Measurements from ENCODE around the gene PEX7. TPM values are rescaled to one million over a fixed set of nuclear protein-coding genes. Genes with fewer than 3 reads are reported as not detected.
"Not testable (repeated sequence)": the region's sequence is repeated elsewhere in the genome, so short reads cannot be mapped to it uniquely, and the experiment has no call there.

The PEX7 gene
- total and polyA plus RNA-seq, 2 donors from 2014 or later, result 10.6 to 21.3 TPM

DNA sequence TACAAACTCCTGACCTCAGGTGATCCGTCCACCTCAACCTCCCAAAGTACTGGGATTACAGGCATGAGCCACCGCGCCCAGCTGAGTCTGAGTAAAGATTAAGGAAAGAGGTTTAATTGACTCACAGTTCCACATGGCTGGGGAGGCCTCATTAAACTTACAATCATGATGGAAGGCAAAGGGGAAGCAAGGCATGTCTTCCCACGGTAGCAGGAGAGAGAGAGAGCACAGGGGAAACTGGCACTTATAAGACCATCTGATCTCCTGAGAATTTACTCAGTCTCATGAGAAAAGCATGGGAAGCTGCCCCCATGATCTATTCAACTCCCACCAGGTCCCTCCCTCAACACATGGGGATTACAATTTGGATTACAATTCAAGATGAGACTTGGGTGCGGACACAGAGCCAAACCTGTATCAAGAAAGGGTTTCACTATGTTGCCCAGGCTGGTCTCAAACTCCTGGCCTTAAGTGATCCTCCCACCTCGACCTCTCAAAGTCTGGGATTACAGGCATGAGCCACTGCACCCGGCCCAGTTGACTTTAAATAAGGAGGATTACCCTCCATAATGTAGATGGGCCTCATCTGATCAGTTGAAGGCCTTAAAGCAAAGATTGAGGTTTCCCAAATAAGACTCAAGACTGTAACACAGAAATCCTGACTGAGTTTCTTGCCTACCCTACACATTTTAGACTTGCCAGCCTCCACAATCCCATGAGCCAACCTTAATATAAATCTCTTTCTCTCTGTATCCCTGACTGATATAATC lies 13.1 kb upstream of the PEX7 start:
- FAIRE-seq (no peak), DNase-seq (no peak)
- intact Hi-C loops (cut with DNase I), result no loop called here
- Histone ChIP-seq H3K9me3 (ENCODE audit: control insufficient read depth in 2 of 3, insufficient read depth in 1 of 3, low read length in 3 of 3) (no peaks in the 10 kb centered on the region), H3K27ac (ENCODE audit: low read depth in 2 of 2, low read length in 2 of 2) (no peak overlapping the region), H3K9ac (ENCODE audit: low read length in 3 of 3) (no peak overlapping the region), H3K4me1 (ENCODE audit: control insufficient read depth in 2 of 3, insufficient read depth in 2 of 3, low read depth in 1 of 3, low read length in 3 of 3) (no peaks in the 10 kb centered on the region), H3K36me3 (ENCODE audit: control insufficient read depth in 2 of 3, insufficient read depth in 3 of 3, low read length in 3 of 3) (no peaks in the 10 kb centered on the region), H3K4me3 (ENCODE audit: low read length in 3 of 3) (no peak overlapping the region), H3K27me3 (ENCODE audit: control insufficient read depth, insufficient read depth, low read length) (no peaks in the 10 kb centered on the region)
- TF ChIP-seq, protein P1, sequence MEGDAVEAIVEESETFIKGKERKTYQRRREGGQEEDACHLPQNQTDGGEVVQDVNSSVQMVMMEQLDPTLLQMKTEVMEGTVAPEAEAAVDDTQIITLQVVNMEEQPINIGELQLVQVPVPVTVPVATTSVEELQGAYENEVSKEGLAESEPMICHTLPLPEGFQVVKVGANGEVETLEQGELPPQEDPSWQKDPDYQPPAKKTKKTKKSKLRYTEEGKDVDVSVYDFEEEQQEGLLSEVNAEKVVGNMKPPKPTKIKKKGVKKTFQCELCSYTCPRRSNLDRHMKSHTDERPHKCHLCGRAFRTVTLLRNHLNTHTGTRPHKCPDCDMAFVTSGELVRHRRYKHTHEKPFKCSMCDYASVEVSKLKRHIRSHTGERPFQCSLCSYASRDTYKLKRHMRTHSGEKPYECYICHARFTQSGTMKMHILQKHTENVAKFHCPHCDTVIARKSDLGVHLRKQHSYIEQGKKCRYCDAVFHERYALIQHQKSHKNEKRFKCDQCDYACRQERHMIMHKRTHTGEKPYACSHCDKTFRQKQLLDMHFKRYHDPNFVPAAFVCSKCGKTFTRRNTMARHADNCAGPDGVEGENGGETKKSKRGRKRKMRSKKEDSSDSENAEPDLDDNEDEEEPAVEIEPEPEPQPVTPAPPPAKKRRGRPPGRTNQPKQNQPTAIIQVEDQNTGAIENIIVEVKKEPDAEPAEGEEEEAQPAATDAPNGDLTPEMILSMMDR (IDR thresholded peaks at IDR 0.05; ENCODE audit: borderline replicate concordance, extremely low read depth, insufficient read depth), result no peak

DNA sequence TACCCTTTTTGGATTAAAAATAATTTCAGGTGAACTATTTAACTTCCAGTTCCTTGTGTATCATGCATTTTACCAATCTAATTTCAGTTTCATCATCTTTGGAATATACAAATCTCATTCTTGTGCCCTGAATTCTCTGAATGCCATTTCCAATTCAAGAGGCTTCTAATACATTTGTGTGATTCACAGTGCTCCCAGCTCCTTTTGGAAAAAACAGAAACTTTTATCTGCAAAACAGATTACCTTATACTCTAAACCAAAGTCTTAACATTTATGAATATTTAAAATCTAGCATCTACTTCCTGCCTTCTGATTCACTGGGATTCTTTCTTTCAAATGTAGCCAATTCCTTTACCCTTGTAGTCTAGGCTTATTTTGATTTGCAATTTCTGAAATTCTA lies 11.1 kb upstream of the PEX7 start:
- TF ChIP-seq, protein P1 (IDR thresholded peaks at IDR 0.05; ENCODE audit: borderline replicate concordance, extremely low read depth, insufficient read depth), result no peak
- DNase-seq (no peak), FAIRE-seq (no peak)
- Histone ChIP-seq H3K27me3 (ENCODE audit: control insufficient read depth, insufficient read depth, low read length) (no peaks in the 10 kb centered on the region), H3K36me3 (ENCODE audit: control insufficient read depth in 2 of 3, insufficient read depth in 3 of 3, low read length in 3 of 3) (no peaks in the 10 kb centered on the region), H3K27ac (ENCODE audit: low read depth in 2 of 2, low read length in 2 of 2) (no peak overlapping the region), H3K9ac (ENCODE audit: low read length in 3 of 3) (no peak overlapping the region), H3K4me3 (ENCODE audit: low read length in 3 of 3) (no peak overlapping the region), H3K4me1 (ENCODE audit: control insufficient read depth in 2 of 3, insufficient read depth in 2 of 3, low read depth in 1 of 3, low read length in 3 of 3) (no peaks in the 10 kb centered on the region), H3K9me3 (ENCODE audit: control insufficient read depth in 2 of 3, insufficient read depth in 1 of 3, low read length in 3 of 3) (no peaks in the 10 kb centered on the region)
- intact Hi-C loops (cut with DNase I), result no loop called here

DNA sequence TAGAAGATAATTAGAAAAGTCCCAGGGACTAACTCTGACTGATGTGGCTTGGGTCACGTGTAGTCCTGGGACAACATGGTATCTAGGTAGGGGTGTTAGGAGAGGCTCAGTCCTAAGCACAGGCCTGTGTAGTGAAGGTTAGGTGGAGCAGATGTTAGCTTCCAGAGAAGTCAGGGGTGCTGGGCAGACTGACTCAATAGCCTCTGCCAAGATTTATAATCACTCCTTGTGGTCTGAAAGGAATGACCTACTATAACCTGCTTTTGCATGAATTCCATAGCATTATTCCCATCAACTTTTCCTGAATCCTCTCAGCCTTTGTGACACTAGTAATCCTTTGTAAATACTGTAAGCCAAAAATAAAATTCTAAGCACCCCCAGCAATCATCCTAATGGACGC lies 10.2 kb upstream of the PEX7 start:
- Histone ChIP-seq H3K4me3 (ENCODE audit: low read length in 3 of 3) (no peak overlapping the region), H3K27me3 (ENCODE audit: control insufficient read depth, insufficient read depth, low read length) (no peaks in the 10 kb centered on the region), H3K27ac (ENCODE audit: low read depth in 2 of 2, low read length in 2 of 2) (no peak overlapping the region), H3K4me1 (ENCODE audit: control insufficient read depth in 2 of 3, insufficient read depth in 2 of 3, low read depth in 1 of 3, low read length in 3 of 3) (no peaks in the 10 kb centered on the region), H3K36me3 (ENCODE audit: control insufficient read depth in 2 of 3, insufficient read depth in 3 of 3, low read length in 3 of 3) (no peaks in the 10 kb centered on the region), H3K9ac (ENCODE audit: low read length in 3 of 3) (no peak overlapping the region), H3K9me3 (ENCODE audit: control insufficient read depth in 2 of 3, insufficient read depth in 1 of 3, low read length in 3 of 3) (no peaks in the 10 kb centered on the region)
- intact Hi-C loops (cut with DNase I), result no loop called here
- no peak for FAIRE-seq
- TF ChIP-seq, protein P1 (IDR thresholded peaks at IDR 0.05; ENCODE audit: borderline replicate concordance, extremely low read depth, insufficient read depth), result no peak
- no peak for DNase-seq

DNA sequence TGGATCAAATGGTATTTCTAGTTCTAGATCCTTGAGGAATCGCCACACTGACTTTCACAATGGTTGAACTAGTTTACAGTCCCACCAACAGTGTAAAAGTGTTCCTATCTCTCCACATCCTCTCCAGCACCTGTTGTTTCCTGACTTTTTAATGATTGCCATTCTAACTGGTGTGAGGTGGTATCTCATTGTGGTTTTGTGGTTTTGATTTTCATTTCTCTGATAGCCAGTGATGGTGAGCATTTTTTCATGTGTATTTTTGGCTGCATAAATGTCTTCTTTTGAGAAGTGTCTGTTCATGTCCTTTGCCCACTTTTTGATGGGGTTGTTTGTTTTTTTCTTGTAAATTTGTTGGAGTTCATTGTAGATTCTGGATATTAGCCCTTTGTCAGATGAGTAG lies 6.8 kb upstream of the PEX7 start:
- FAIRE-seq; H3K9me3 ChIP-seq (ENCODE audit: control insufficient read depth in 2 of 3, insufficient read depth in 1 of 3, low read length in 3 of 3); H3K4me1 ChIP-seq (ENCODE audit: control insufficient read depth in 2 of 3, insufficient read depth in 2 of 3, low read depth in 1 of 3, low read length in 3 of 3); H3K27ac ChIP-seq (ENCODE audit: low read depth in 2 of 2, low read length in 2 of 2); H3K27me3 ChIP-seq (ENCODE audit: control insufficient read depth, insufficient read depth, low read length); DNase-seq; H3K4me3 ChIP-seq (ENCODE audit: low read length in 3 of 3); H3K9ac ChIP-seq (ENCODE audit: low read length in 3 of 3); H3K36me3 ChIP-seq (ENCODE audit: control insufficient read depth in 2 of 3, insufficient read depth in 3 of 3, low read length in 3 of 3); intact Hi-C loops (cut with DNase I): not testable (repeated sequence)

Measured in kidney (tissue), 14 donors.